GM18870 (cell line): ENCODE data around the gene GAB2.
"Not testable (repeated sequence)": the region's sequence is repeated elsewhere in the genome, so short reads cannot be mapped to it uniquely, and the experiment has no call there.

Source experiments
- ATAC-seq: cut with Tn5 transposase; IDR thresholded peaks from one replicate; pipeline ENCODE4 v1.9.1; 2021; ENCODE audit warnings: moderate library complexity; ENCODE audit not compliant: unreplicated experiment

GAB2 gene

GRCh38 chr11:78417175-78417887 is at the start of gene GAB2:
TSS of gene GAB2 (minus strand) at chr11:78417820. CDS start at chr11:78417720, 100 bp downstream.
- peak; percentile 3 for ATAC-seq

GRCh38 chr11:78467370-78467769 is 49.8 kb upstream of the GAB2 start:
- ATAC-seq = no peak

GRCh38 chr11:78465169-78465942 is 47.7 kb upstream of the GAB2 start:
- ATAC-seq = peak; percentile 98

- ATAC-seq = not testable (repeated sequence)
These were observed 47.2 kb upstream of the GAB2 start for GRCh38 chr11:78464787-78465168.

GRCh38 chr11:78460471-78460870 is 42.9 kb upstream of the GAB2 start:
- peak; percentile 34 for ATAC-seq

- ATAC-seq = no peak
These were observed 42.1 kb upstream of the GAB2 start for GRCh38 chr11:78459738-78460137.

GRCh38 chr11:78457448-78457847 is 39.8 kb upstream of the GAB2 start:
- ATAC-seq = no peak

- no peak for ATAC-seq
These were observed 35.7 kb upstream of the GAB2 start for GRCh38 chr11:78453140-78453935.

- ATAC-seq = no peak
These were observed 33.9 kb upstream of the GAB2 start for GRCh38 chr11:78451371-78452150.

- ATAC-seq = no peak
These were observed 33.2 kb upstream of the GAB2 start for GRCh38 chr11:78450866-78451265.

- ATAC-seq = no peak
These were observed 32.2 kb upstream of the GAB2 start for GRCh38 chr11:78449866-78450265.

GRCh38 chr11:78446210-78446609 is 28.6 kb upstream of the GAB2 start:
- ATAC-seq = no peak

GRCh38 chr11:78444726-78445125 is 27.1 kb upstream of the GAB2 start:
- no peak for ATAC-seq

GRCh38 chr11:78441956-78442355 is 24.3 kb upstream of the GAB2 start:
- ATAC-seq = no peak

GRCh38 chr11:78438298-78438975 is 20.8 kb upstream of the GAB2 start:
- peak; percentile 76 for ATAC-seq

- no peak for ATAC-seq
These were observed 15.3 kb upstream of the GAB2 start for GRCh38 chr11:78432956-78433355.

- no peak for ATAC-seq
These were observed 14.5 kb upstream of the GAB2 start for GRCh38 chr11:78432058-78432515.

- ATAC-seq = no peak
These were observed 12.0 kb upstream of the GAB2 start for GRCh38 chr11:78429660-78430059.

GRCh38 chr11:78429209-78429608 is 11.6 kb upstream of the GAB2 start:
- no peak for ATAC-seq

- no peak for ATAC-seq
These were observed 11.2 kb upstream of the GAB2 start for GRCh38 chr11:78428773-78429172.
